ENCODE data around the gene KCNN3.

The KCNN3 gene

DNA sequence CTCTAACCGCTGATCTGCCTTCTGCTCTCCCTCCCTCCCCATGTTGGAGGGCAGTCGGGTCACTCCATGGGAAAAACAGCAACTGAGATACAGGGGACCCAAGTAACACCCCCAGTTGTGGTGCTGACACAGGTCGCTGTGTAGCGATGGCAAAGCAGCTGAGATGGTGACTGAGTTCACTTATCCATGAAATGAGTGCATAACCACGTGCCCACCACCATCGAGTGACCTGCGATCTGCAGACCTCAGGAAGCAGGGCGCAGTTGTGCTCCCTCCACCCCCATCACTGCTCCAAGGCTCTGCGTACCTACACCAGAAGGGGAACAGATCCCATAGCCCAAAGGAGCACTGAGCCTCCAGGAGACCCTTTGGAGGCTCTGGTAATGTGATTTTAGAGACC is 31.1 kb downstream of the KCNN3 start:
- no peak for DNase-seq

GRCh38 chr1:154838461-154838860 is 31.6 kb downstream of the KCNN3 start:
- no peak for DNase-seq

GRCh38 chr1:154837672-154838171 is 32.4 kb downstream of the KCNN3 start:
- no peak for DNase-seq

DNA sequence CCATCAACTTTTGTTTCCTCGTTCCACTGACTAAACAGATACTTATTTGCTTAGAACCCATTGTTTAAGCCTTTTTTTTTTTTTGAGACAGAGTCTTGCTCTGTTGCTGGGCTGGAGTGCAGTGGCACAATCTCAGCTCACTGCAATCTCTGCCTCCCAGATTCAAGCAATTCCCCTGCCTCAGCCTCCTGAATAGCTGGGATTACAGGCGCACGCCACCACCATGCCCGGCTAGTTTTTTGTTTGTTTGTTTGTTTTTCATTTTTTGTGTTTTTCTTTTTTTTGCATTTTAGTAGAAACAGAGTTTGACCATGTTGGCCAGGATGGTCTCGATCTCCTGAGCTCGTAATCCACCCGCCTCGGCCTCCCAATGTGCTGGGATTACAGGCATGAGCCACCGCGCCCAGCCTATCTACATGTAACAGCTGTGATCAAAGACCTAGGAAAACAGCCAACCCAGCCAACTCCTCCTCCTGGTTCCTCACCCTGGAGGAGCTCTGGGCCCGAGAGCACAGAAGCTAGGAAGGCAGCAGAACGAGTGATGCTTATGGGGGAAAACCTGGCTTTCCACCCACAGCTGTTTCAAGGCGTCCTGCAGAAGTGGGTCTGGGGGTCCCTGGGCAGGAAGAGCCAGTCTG is 32.9 kb downstream of the KCNN3 start:
- DNase-seq: peak; percentile 41

DNA sequence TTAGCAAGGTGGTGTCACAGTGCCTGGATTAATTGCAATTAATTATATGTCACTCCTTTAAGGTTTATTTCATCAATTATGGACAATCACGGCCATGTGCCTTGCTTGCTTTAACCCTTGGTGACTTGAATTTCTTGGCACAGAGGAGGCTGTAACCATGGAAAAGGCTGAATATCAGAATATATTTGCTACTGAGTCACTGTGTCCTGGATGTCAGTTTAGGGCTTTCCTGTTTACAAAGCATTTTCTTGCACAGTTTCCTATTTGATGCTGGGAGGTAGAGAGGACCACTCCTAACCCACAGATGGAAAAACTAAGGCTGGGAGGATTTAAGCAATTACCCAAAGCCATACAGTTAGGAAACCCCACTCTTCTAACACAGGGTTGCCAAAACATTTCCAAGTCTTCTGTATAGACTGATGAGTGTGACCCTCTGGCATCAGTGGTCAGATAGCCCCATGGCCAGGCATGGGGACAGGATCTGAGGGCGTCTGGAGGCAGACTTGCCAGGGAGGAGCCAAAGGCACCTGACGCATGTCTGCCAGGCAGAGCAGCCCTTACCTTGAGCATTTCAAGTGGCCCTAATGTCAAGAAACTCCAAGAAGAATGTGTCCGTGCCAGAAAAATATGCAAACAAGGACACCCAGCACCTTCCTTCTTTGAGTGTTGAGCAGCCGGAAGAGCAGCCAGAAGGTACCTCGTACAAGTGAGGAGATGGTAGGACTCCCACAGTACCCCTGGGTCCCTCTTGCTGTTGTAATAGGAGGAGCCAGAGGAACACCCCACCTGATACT is 34.4 kb downstream of the KCNN3 start:
- no peak for DNase-seq

- no peak for DNase-seq
These were observed 36.2 kb downstream of the KCNN3 start for GRCh38 chr1:154833841-154834240.

DNA sequence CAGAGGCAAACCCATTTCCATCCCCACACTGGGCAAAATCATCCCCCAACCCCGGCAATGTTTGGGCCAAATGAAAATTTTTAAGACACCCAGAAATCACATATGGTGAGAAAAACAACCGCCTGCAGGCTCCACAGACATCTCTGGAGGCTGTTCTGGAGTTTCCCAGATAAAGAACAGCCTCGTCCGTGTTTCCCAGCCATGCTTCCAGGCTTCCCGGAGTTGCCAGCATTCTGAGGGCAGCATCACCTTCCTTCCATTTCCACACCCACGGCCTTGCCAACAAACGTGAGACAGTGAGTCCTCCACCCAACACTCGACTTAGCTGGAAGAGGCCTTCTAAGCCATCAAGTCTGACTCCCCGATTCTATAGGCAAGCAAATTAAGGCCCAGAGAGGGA is 36.9 kb downstream of the KCNN3 start:
- DNase-seq: no peak

DNA sequence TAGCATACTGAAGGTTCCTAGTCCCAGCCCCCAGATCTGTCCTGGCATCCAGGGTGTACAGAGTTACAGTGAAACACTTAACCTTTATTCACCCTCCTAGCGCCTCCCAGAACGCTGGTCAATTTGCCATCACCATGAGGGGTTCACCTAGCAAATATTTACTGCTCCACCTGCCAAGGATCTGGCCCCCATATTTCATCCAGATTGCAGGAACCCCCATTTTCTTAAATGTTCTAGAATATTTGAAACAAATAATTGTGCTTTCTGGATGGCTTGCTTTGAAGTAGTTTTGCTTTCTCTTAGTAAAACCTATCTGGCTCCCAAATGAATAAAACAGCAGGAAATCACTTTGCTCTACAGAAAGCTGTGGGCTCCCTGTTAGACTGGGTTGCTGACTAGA is 37.7 kb downstream of the KCNN3 start:
- no peak for DNase-seq

- DNase-seq: no peak
These were observed 38.6 kb downstream of the KCNN3 start for GRCh38 chr1:154831462-154831861.

DNA sequence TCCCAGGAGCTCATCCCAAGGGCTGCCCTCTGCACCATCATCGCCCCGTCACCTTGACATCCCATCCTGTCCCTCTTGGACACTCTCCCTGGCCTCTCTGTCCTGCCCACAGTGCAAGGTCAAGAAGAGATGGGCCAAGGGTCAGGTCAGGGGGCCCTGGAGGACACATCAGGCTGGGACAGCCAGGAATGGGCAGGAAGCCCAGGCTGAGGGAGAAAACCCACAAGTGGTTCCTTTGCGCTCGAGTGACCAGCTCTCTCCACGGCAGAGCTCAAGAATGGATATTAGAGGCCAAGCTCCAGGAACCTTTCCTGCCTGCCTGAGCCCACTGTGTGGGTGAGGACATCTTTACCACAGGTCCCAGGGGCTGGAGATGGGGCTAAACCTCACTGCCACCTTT is 41.0 kb downstream of the KCNN3 start:
- DNase-seq: no peak

DNA sequence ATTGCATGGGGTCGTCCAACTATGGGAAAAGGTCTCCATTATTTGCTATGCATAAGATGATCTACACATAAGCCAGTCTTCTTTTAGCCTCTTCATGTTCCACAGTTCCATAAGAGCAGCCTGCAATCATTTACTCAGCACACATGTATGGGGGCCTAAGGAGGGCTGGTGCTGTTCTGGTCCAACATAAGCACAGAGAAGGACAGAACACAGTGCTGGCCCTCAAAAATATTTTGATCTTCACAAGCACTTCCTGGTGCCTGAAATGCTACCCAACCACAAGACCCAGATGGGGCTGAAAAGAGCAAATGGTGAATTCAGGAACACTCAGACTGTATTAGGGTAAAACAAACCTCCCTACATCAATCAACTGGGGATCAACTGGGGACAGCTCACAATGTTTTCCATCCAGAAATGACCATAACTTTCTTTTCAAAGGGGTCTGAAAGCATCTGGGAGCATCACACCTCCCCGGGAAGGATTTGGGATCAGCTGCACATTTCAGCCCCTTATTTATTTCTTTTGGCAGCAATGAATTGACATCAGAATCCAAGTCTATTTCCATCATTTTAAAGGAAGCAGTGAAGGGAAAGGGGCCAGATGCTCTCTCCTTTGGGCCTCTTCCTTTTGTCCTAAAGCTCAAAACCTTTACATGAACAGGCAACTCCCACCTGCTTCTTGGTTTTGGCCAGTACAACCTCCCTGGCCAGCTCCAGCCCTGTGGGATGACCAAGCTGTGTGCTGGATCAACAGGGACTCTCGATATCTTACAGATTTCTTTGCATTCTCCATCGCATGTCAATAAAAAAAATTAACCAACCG is 45.7 kb downstream of the KCNN3 start:
- DNase-seq: no peak

- no peak for DNase-seq
These were observed 47.4 kb downstream of the KCNN3 start for GRCh38 chr1:154822717-154823116.

DNA sequence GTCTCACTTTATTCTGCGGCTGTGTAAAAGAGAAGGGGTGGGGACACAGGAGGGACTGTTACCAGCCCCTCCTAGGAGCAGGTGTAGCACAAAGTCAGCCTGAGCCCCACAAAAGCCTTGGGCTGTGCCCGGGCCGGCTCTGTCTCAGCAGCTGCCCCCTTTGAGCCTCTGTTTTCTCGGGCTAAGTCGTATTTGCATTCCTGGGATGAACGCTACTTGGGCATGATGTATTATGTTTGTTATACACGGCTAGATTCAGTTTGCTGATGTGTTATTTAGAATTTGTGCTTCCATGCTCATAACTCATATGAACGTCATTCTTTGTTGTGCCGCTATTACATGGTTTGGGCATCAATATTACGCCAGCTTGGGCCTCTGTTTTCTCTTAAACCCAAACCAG is 47.8 kb downstream of the KCNN3 start:
- no peak for DNase-seq

DNA sequence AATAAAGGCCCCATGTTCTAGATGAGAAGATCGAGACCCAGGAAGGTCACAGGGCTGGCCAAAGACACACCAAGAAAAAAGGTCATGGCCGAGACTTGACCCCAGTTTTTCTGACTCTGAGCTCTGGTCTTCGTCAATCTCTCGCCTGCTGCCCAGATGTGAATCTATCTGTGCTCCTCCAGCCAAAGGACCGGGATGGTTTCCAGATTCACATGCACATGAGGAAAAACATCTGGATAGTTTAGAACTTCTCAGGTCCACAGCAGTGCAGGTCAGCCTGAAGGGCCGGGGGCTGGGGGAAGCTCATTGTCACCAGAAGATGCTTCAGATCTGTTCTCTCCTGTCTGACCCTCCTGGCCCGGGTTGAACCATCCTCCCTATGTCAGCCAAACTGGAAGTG is 49.0 kb downstream of the KCNN3 start:
- no peak for DNase-seq

GRCh38 chr1:154820646-154821045 is 49.4 kb downstream of the KCNN3 start:
- no peak for DNase-seq

- DNase-seq: peak; percentile 14
These were observed 50.2 kb downstream of the KCNN3 start for GRCh38 chr1:154819628-154820590.

- DNase-seq: no peak
These were observed 51.2 kb downstream of the KCNN3 start for GRCh38 chr1:154818911-154819310.

- no peak for DNase-seq
These were observed 53.1 kb downstream of the KCNN3 start for GRCh38 chr1:154816937-154817336.

DNA sequence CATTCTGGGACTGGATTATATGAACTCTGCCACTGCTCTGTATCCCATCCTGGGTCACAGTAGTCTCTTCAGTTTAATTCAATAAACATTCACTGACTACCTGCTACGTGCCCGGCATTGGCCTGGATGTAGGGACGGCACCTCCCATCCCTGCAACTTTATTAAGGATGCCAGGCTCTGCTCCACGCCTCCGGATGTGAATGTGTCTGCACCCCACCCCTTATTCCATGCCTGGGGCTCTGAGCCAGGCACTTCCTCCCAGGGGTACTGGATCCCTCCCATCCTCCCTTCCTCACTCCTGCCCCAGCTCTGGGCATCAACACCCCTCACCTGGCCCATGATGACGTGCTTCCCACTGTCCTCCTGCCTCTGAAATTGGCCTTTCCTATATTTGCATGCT is 53.7 kb downstream of the KCNN3 start:
- no peak for DNase-seq

DNA sequence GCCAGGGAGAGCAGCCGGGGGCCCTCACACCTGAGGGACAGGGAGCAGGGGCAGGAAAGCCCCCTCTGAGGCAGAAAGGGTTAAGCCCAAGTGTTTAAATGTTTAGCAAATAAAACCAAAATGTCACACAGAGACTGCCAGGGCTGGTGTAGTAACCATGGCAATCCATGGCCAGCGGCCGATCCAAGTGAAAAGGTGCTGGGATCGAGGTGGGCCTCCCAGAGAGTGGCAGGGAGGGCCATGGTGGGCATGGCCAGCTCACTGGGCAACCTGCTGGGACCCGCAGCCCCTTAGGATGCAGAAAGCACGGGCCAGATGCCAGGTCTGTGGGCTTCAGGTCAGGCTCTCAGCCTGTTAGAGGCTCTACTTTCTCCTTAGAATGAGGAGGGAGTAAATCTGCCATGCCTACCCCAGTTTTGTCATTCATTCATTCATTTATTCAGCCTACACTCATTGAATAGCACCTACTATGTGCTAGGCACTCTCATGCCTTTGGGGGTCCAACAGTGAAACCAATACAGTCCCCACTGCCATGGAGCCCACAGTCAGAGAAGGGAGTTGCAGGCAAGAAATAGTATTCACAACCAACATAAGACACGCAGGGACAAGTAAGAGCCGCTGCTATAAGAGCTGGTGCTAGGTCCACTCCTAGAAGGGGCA is 56.1 kb downstream of the KCNN3 start:
- DNase-seq: no peak

DNA sequence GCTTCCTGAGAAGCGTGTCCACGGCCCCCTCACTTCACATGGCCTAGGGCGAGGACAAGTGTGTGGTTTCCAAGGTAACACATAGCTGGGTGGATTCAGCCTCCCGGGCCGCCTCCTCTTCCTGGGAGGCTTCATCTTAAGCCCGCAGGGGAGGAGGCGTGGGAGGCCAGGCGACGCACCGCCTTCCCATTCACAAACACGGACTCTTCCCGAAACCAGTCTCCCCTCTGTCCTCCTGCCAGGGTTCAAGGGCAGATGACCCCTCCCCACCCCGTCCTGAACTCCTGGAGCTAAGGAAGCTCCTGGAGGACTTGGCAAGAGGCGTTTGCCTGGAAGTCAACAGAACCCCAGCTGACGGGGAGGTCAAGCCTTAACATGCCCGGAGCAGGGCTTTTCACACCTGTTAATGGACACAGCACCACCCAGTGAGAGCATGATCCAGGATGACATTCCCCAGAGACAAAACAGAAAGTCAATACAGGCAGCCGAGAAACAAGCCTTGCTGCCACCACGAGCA is 56.7 kb downstream of the KCNN3 start:
- no peak for DNase-seq

DNA sequence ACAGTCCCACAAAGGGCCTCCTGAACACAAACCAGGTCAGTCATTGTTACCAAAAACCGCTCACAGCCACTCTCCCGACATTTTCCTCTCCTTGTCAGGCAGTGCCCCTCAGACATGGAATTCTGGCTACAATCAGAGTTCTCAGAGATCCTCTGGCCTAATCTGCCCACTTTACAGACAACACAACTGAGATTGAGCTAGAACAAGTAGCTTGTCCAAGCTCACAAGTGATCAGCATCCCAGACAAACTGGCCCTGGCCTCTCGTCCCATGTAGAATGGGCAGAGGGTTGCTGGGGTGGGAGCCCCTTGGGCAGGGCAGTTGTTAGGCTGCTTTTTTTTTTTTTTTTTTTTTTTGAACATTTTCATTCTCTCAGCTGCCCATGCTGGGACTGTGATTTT is 57.2 kb downstream of the KCNN3 start:
- no peak for DNase-seq

Measured in hematopoietic multipotent progenitor cell treated with erythropoietin and hydrocortisone succinate and interleukin-3 and kit ligand, for 8 days (in vitro differentiated cells).